Activated CD8-positive, alpha-beta T cell treated with anti-CD3 and anti-CD28 coated beads for 36 hours (primary cell): ENCODE measurements around the gene PLEKHA1. TPM values are rescaled to one million over a fixed set of nuclear protein-coding genes. Genes with fewer than 3 reads are reported as not detected.

Source experiments
- ATAC-seq: fragments of 200-7000 bp; cut with Tn5 transposase; one replicate; pipeline ENCODE4 v1.10.0; 2021; ENCODE audit warnings: mild to moderate bottlenecking, moderate library complexity
- CTCF ChIA-PET: fragments of 350-600 bp; sonication (Branson Sonifier 250); formaldehyde crosslinking; loops from one replicate; lab custom pipeline; 2021; ENCODE audit warnings: antibody characterized with exemption; lab: Charles Lee
- POLR2A ChIA-PET: fragments of 350-600 bp; sonication (Branson Sonifier 250); formaldehyde crosslinking; loops from one replicate; lab custom pipeline; 2021; ENCODE audit warnings: antibody characterized with exemption; lab: Charles Lee
- DNase-seq: peaks from one replicate; pipeline ENCODE4 v3.0.0-alpha.2; 2020
- H3K27ac Mint-ChIP-seq: one replicate; pipeline ENCODE4 v1.8.0; 2021; ENCODE audit warnings: mild to moderate bottlenecking, mixed read lengths
- H3K27me3 Mint-ChIP-seq: one replicate; pipeline ENCODE4 v1.8.0; 2021; ENCODE audit warnings: mixed read lengths
- H3K36me3 Mint-ChIP-seq: one replicate; pipeline ENCODE4 v1.8.0; 2021; ENCODE audit warnings: low read depth, mixed read lengths
- H3K4me1 Mint-ChIP-seq: one replicate; pipeline ENCODE4 v1.8.0; 2021; ENCODE audit warnings: low read depth, mixed read lengths
- H3K4me3 Mint-ChIP-seq: one replicate; pipeline ENCODE4 v1.8.0; 2021; ENCODE audit warnings: mild to moderate bottlenecking, moderate library complexity, mixed read lengths
- H3K9me3 Mint-ChIP-seq: one replicate; pipeline ENCODE4 v1.8.0; 2021; ENCODE audit warnings: mixed read lengths
- CTCF ChIP-seq: fragments of 200-600 bp; IDR thresholded peaks from one replicate; pipeline ENCODE4 v1.8.0; 2022; ENCODE audit warnings: antibody characterized with exemption, mild to moderate bottlenecking
- intact Hi-C: fragments of 100-400 bp; cut with micrococcal nuclease; formaldehyde crosslinking; loops from one replicate; pipeline ENCODE4 v1.10.0; 2022
- total RNA-seq, 2 experiments: library from RNA; stranded (reverse); gene quantifications; one replicate each; pipeline ENCODE4 v1.2.3, GENCODE V29; 2021

PLEKHA1 gene
- total RNA-seq, 2 experiments from 2014 or later = 17.0 to 17.4 TPM

- intact Hi-C loops = no loop called here
- Mint-ChIP-seq H3K4me3 (no peak overlapping the region), H3K36me3 (no peaks in the 10 kb centered on the region), H3K27me3 (peaks cover 39% of the 10 kb centered on the region), H3K27ac (no peak overlapping the region), H3K9me3 (no peaks in the 10 kb centered on the region), H3K4me1 (no peaks in the 10 kb centered on the region)
- POLR2A ChIA-PET = no interaction called here
- no peak for DNase-seq
- CTCF ChIA-PET = interaction anchor here (1.4 kb wide), 1 partner anchor 28 kb away, joined by 4 read pairs; no protein-coding TSS in a partner anchor
- TF ChIP-seq CTCF = no peak
- no peak for ATAC-seq
Observed at GRCh38 chr10:122327237-122328206, 47.0 kb upstream of the PLEKHA1 start.

- CTCF ChIA-PET = interaction anchor here (1.4 to 2.2 kb wide), 2 partner anchors 29 to 107 kb away, joined by 4 to 8 read pairs; no protein-coding TSS in a partner anchor
- H3K27me3 Mint-ChIP-seq = peaks cover 33% of the 10 kb centered on the region
- intact Hi-C loops = no loop called here
Observed at GRCh38 chr10:122328676-122329075, 45.8 kb upstream of the PLEKHA1 start.

GRCh38 chr10:122329416-122329815 lies 45.1 kb upstream of the PLEKHA1 start:
- Mint-ChIP-seq H3K9me3 (no peaks in the 10 kb centered on the region), H3K27ac (no peak overlapping the region), H3K27me3 (peaks cover 33% of the 10 kb centered on the region), H3K4me3 (no peak overlapping the region), H3K36me3 (no peaks in the 10 kb centered on the region), H3K4me1 (peaks cover 7% of the 10 kb centered on the region)
- no peak for TF ChIP-seq CTCF
- ChIA-PET POLR2A (no interaction called here), CTCF (interaction anchor here (1.3 to 2.2 kb wide), 3 partner anchors 13 to 106 kb away, joined by 4 to 8 read pairs (median 4); no protein-coding TSS in a partner anchor)
- DNase-seq (no peak), ATAC-seq (no peak)
- intact Hi-C loops = no loop called here

More at GRCh38 chr10:122328676-122329075, 45.8 kb upstream of the PLEKHA1 start:
- ATAC-seq = no peak
- H3K27ac Mint-ChIP-seq = no peak overlapping the region
- H3K4me3 Mint-ChIP-seq = no peak overlapping the region
- H3K9me3 Mint-ChIP-seq = no peaks in the 10 kb centered on the region
- no peaks in the 10 kb centered on the region for H3K36me3 Mint-ChIP-seq
- no peak for TF ChIP-seq CTCF
- POLR2A ChIA-PET = no interaction called here
- peaks cover 7% of the 10 kb centered on the region for H3K4me1 Mint-ChIP-seq
- DNase-seq = no peak

- no peak for DNase-seq
- H3K4me3 Mint-ChIP-seq = no peak overlapping the region
- ChIA-PET CTCF (no interaction called here), POLR2A (no interaction called here)
- no peaks in the 10 kb centered on the region for H3K9me3 Mint-ChIP-seq
- intact Hi-C loops = no loop called here
- H3K27ac Mint-ChIP-seq = no peak overlapping the region
- no peak for ATAC-seq
- peaks cover 27% of the 10 kb centered on the region for H3K27me3 Mint-ChIP-seq
- H3K36me3 Mint-ChIP-seq = no peaks in the 10 kb centered on the region
- TF ChIP-seq CTCF = no peak
- peaks cover 7% of the 10 kb centered on the region for H3K4me1 Mint-ChIP-seq
Observed at GRCh38 chr10:122331100-122331499, 43.4 kb upstream of the PLEKHA1 start.
